GM12892 (cell line): ENCODE results near the gene PRDM12.

Experiments used
- POLR2AphosphoS5 ChIP-seq: IDR thresholded peaks from 2 replicates; pipeline ENCODE4 v1.6.1; 2011; ENCODE audit warnings: low read depth, low read length, control low read depth
- TAF1 ChIP-seq: IDR thresholded peaks from 2 replicates; pipeline ENCODE4 v1.6.1; 2011; ENCODE audit warnings: low read depth, mild to moderate bottlenecking, control low read depth, low read length, borderline replicate concordance

DNA sequence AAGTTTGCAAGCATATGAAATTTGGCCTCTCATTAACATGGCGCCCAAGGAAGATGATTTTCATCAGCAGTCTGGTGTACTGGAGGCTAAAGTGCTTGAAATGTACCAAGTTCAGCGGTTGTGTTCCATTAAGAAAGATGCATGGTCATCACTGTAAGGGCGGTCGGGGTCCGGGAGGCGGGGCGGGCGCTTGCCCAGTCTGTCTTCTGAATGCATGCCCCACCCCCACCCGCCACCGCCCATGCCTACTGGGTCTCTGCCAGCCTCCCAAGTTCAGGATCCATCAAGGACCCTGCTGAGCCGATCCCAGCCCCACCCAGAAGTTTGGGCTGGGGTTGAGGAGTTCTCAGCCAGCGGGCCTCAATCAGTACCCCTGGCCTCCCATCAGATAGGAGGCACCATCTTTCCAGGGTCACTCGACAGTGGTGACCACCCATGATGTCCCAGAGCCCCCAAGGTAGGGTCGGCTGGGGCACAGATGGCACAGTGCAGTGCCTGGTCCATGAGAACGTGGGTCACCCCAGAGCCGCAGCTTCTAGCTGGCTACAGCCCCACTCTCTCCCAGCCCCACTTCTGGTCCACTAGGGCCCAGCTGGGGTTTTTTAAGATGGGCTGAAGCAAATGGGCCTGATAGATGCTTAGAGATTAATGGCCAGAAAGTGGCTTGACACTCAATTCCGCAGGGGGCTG lies 24.4 kb upstream of the PRDM12 start:
- TF ChIP-seq POLR2AphosphoS5: no peak
- no peak for TF ChIP-seq TAF1
